OCI-LY7 (cell line): ENCODE data around the gene ROCK1. TPM values are rescaled to one million over a fixed set of nuclear protein-coding genes. Genes with fewer than 3 reads are reported as not detected.
A peak's percentile ranks its signal among the peaks of the same experiment; 100 is the strongest.

ENCODE experiments used
- BruUV-seq: library from RNA; stranded (reverse); fragments of 400-500 nt; replicated peaks from 2 replicates; lab custom pipeline; 2021; lab: Mats Ljungman, UMichigan
- CTCF ChIA-PET: fragments of 300-600 bp; sonication (Branson Sonifier 250); formaldehyde crosslinking; loops from one replicate; lab custom pipeline; 2022; ENCODE audit warnings: antibody characterized with exemption; ENCODE audit not compliant: unreplicated experiment; lab: Charles Lee
- POLR2A ChIA-PET: fragments of 300-600 bp; sonication (Branson Sonifier 250); formaldehyde crosslinking; loops from one replicate; lab custom pipeline; 2022; ENCODE audit warnings: antibody characterized with exemption; lab: Charles Lee
- DNase-seq: peaks from one replicate; pipeline ENCODE4 v3.0.0-alpha.2; 2015; ENCODE audit warnings: low spot score
- H2AFZ ChIP-seq: fragments of 200-600 bp; sonication (generic), shearing (Covaris generic); 2 replicates; pipeline ENCODE4 v1.6.1; 2014; ENCODE audit warnings: mild to moderate bottlenecking, antibody characterized with exemption, low read length, moderate library complexity
- H3K27ac ChIP-seq: fragments of 200-600 bp; sonication (generic); 2 replicates; pipeline ENCODE4 v1.5.1; 2014; ENCODE audit warnings: mixed run types, low read depth, mild to moderate bottlenecking, moderate library complexity, low read length, inconsistent platforms; ENCODE audit not compliant: poor library complexity, severe bottlenecking
- H3K36me3 ChIP-seq: fragments of 200-600 bp; sonication (generic); 2 replicates; pipeline ENCODE4 v1.6.1; 2014; ENCODE audit warnings: mild to moderate bottlenecking, antibody characterized with exemption, low read length, moderate library complexity, mixed read lengths; ENCODE audit not compliant: insufficient read depth
- H3K4me1 ChIP-seq: fragments of 200-600 bp; sonication (generic); 2 replicates; pipeline ENCODE4 v1.5.1; 2014; ENCODE audit warnings: mild to moderate bottlenecking, low read length; ENCODE audit not compliant: insufficient read depth, poor library complexity, severe bottlenecking
- H3K4me2 ChIP-seq: fragments of 200-600 bp; sonication (generic); 2 replicates; pipeline ENCODE4 v1.6.1; 2014; ENCODE audit warnings: mild to moderate bottlenecking, low read length
- H3K4me3 ChIP-seq: fragments of 200-600 bp; sonication (generic); 2 replicates; pipeline ENCODE4 v1.5.1; 2014; ENCODE audit warnings: mild to moderate bottlenecking, low read depth, low read length; ENCODE audit not compliant: poor library complexity, severe bottlenecking
- H3K79me2 ChIP-seq: fragments of 200-600 bp; sonication (generic); 2 replicates; pipeline ENCODE4 v1.6.1; 2016; ENCODE audit warnings: low read depth, mild to moderate bottlenecking, low read length, moderate library complexity, mixed read lengths; ENCODE audit not compliant: insufficient read depth
- H3K9me2 ChIP-seq: fragments of 200-600 bp; sonication (generic); 2 replicates; pipeline ENCODE4 v1.6.1; 2016; ENCODE audit warnings: mild to moderate bottlenecking, low read length, mixed read lengths; ENCODE audit not compliant: insufficient read depth
- H3K9me3 ChIP-seq: fragments of 200-600 bp; sonication (generic); 2 replicates; pipeline ENCODE4 v1.6.1; 2014; ENCODE audit warnings: mild to moderate bottlenecking, mixed run types, low read length, mixed read lengths
- H4K20me1 ChIP-seq: fragments of 200-600 bp; sonication (generic); 2 replicates; pipeline ENCODE4 v1.6.1; 2014; ENCODE audit warnings: mild to moderate bottlenecking, antibody characterized with exemption, low read length, moderate library complexity, mixed read lengths; ENCODE audit not compliant: insufficient read depth
- EZH2phosphoT487 ChIP-seq: fragments of 200-600 bp; sonication (generic); IDR thresholded peaks from 2 replicates; pipeline ENCODE4 v1.6.1; 2018; ENCODE audit warnings: low read depth, borderline replicate concordance, mild to moderate bottlenecking, mixed run types, antibody characterized with exemption, low read length, moderate library complexity, mixed read lengths
- intact Hi-C: fragments of 100-400 bp; cut with micrococcal nuclease; formaldehyde crosslinking; loops from one replicate; pipeline ENCODE4 v1.10.0; 2022; ENCODE audit not compliant: unreplicated experiment
- total RNA-seq, 2 experiments: library from RNA; depleted of rRNA in 1 of 2; stranded (reverse); fragments of >200 nt in 1 of 2; shearing (Covaris generic) in 1 of 2; gene quantifications; 2 replicates each; pipeline ENCODE4 v1.2.3, GENCODE V29; 2014 to 2022
- TF ChIP-seq, protein P1 (sequence below): fragments of 200-600 bp; sonication (generic); conservative IDR thresholded peaks from 2 replicates; pipeline ENCODE4 v1.5.1; 2014; ENCODE audit warnings: mild to moderate bottlenecking, antibody characterized with exemption, low read length, moderate library complexity, mixed read lengths

Gene ROCK1
- total RNA-seq, 2 experiments from 2014 or later = 43.2 to 69.6 TPM

DNA sequence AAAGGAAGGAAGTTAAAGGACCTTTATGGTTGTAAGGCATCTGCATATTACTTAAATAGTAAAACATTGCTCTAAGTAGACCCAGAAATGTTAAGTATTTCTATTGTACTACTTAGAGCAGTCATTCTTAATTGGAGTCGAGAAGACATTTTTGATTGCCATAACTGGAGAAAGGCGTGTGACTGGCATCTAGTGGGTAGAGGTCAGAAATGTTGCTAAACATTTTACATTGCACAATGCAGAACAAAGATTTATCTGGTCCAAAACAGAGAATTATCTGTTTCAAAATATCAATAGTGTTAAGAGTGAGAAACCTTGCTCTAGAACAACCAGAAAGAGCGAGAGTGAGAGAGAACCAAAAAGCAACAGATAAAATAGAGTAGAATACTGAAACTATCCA is 23.3 kb upstream of the ROCK1 start:
- TF ChIP-seq EZH2phosphoT487 = no peak
- TF ChIP-seq, protein P1, sequence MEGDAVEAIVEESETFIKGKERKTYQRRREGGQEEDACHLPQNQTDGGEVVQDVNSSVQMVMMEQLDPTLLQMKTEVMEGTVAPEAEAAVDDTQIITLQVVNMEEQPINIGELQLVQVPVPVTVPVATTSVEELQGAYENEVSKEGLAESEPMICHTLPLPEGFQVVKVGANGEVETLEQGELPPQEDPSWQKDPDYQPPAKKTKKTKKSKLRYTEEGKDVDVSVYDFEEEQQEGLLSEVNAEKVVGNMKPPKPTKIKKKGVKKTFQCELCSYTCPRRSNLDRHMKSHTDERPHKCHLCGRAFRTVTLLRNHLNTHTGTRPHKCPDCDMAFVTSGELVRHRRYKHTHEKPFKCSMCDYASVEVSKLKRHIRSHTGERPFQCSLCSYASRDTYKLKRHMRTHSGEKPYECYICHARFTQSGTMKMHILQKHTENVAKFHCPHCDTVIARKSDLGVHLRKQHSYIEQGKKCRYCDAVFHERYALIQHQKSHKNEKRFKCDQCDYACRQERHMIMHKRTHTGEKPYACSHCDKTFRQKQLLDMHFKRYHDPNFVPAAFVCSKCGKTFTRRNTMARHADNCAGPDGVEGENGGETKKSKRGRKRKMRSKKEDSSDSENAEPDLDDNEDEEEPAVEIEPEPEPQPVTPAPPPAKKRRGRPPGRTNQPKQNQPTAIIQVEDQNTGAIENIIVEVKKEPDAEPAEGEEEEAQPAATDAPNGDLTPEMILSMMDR = peak; percentile 76
- ChIA-PET POLR2A (no interaction called here), CTCF (no interaction called here)
- H3K4me2 ChIP-seq = no peak overlapping the region
- H3K79me2 ChIP-seq = no peaks in the 10 kb centered on the region
- H3K4me1 ChIP-seq = no peaks in the 10 kb centered on the region
- H3K4me3 ChIP-seq = no peak overlapping the region
- no TSS peak for BruUV-seq
- no peaks in the 10 kb centered on the region for H4K20me1 ChIP-seq
- H3K36me3 ChIP-seq = no peaks in the 10 kb centered on the region
- no peaks in the 10 kb centered on the region for H3K9me3 ChIP-seq
- intact Hi-C loops = no loop called here
- no peak overlapping the region for H2AFZ ChIP-seq
- H3K9me2 ChIP-seq = 0 out of 2 replicates have a peak, but pooled peaks cover 2% of the 10 kb centered on the region
- H3K27ac ChIP-seq = no peak overlapping the region
- DNase-seq = peak; percentile 36

DNA sequence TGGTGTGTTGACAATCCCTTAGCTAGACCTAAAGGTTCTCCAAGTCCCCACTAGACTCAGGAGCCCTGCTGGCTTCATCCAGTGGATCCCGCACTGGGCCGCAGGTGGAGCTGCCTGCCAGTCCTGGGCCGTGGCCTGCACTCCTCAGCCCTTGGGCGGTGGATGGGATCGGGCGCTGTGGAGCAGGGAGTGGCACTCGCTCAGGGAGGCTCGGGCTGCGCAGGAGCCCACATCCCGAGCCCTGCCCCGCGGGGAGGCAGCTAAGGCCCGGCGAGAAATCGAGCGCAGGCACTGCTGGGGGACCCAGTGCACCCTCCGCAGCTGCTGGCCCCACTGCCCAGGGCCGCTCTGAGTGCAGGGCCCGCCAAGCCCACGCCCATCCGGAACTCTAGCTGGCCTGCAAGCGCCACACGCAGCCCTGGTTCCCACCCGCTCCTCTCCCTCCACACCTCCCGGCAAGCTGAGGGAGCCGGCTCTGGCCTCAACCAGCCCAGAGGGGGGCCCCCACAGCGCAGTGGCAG is 20.8 kb upstream of the ROCK1 start:
- Histone ChIP-seq H4K20me1 (no peaks in the 10 kb centered on the region), H3K4me2 (no peak overlapping the region), H3K36me3 (no peaks in the 10 kb centered on the region), H3K4me1 (no peaks in the 10 kb centered on the region), H3K27ac (no peak overlapping the region), H3K9me3 (no peaks in the 10 kb centered on the region), H3K4me3 (no peak overlapping the region), H3K9me2 (no peaks in the 10 kb centered on the region), H2AFZ (no peak overlapping the region), H3K79me2 (no peaks in the 10 kb centered on the region)
- CTCF ChIA-PET = no interaction called here
- no peak for TF ChIP-seq EZH2phosphoT487
- TF ChIP-seq, protein P1 = no peak
- DNase-seq = no peak
- POLR2A ChIA-PET = interaction anchor here (0.6 kb wide), 1 partner anchor 10 kb away, joined by 3 read pairs; no protein-coding TSS in a partner anchor
- intact Hi-C loops = no loop called here
- no TSS peak for BruUV-seq

DNA sequence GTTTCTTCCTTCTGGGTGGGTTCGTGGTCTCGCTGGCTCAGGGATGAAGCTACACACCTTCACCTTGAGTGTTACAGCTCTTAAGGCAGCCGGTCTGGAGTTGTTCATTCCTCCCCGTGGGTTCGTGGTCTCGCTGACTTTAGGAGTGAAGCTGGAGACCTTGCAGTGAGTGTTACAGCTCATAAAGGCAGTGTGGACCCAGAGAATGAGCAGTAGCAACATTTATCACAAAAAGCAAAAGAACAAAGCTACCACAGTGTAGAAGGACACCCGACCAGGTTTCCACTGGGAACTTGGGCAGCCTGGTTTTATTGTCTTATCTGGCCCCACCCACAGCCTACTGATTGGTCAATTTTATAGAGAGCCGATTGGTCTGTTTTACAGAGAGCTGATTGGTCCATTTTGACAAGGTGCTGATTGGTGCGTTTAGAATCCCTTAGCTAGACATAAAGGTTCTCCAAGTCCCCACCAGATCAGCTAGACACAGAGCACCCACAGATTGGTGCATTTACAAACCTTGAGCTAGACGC is 20.1 kb upstream of the ROCK1 start:
- H3K36me3 ChIP-seq = no peaks in the 10 kb centered on the region
- intact Hi-C loops = no loop called here
- no TSS peak for BruUV-seq
- H3K27ac ChIP-seq = no peak overlapping the region
- TF ChIP-seq EZH2phosphoT487 = no peak
- TF ChIP-seq, protein P1 = no peak
- POLR2A ChIA-PET = interaction anchor here (0.6 kb wide), 1 partner anchor 9 kb away, joined by 3 read pairs; no protein-coding TSS in a partner anchor
- DNase-seq = no peak
- H3K4me1 ChIP-seq = no peaks in the 10 kb centered on the region
- H3K9me3 ChIP-seq = no peaks in the 10 kb centered on the region
- H3K4me2 ChIP-seq = no peak overlapping the region
- no peak overlapping the region for H2AFZ ChIP-seq
- no peaks in the 10 kb centered on the region for H3K9me2 ChIP-seq
- CTCF ChIA-PET = no interaction called here
- no peaks in the 10 kb centered on the region for H3K79me2 ChIP-seq
- no peaks in the 10 kb centered on the region for H4K20me1 ChIP-seq
- H3K4me3 ChIP-seq = no peak overlapping the region
